ENCODE results near the gene MIOX. TPM values are rescaled to one million over a fixed set of nuclear protein-coding genes. Genes with fewer than 3 reads are reported as not detected.
A peak's percentile ranks its signal among the peaks of the same experiment; 100 is the strongest.

The MIOX gene
- total RNA-seq, 2 donors from 2014 or later, result not detected

DNA sequence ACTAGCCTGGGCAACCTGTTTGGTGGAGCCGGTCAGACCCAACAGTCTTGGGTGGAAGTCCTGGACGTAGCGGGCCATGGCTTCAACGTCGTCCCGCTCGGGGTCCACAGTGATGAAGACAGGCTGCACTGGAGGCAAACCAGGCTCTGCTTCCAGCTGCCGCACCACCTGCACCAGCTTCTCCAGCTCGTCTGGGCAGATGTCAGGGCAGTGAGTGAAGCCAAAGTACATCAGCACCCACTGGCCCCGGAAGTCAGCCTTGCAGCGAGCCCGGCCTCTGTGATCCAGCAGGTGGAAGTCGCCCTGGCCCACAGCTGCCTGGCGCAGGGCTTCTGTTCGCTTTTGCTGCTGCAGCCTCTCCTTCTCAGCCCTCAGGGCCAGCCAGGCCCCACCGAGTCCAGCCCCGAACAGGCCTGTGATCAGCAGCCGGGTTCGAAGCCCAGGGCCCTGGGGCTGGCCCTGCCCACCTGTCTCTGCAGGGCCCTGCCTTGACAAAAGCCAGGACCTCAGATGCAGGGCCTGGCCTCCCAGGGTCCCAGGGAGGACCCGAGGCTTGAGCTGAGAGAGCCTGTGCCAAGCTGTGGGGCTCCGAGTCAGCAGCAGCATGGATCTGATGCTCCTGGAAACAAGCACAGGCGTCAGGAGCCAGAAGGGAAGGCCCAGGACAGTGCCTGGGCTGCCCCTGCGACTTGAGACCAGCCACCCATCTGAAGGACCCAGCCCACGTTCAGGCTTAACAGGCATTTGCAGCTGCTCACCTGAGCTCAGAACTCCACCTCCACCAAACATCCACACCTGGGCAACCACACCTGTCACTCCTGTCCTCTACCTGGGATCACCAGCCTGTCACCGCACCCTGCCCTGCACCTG is 37.4 kb downstream of the MIOX start:
- Histone ChIP-seq H3K4me1 (ENCODE audit: control insufficient read depth in 1 of 2, low read depth in 2 of 2) (peaks cover 15 to 18% of the 10 kb centered on the region in 2 donors), H3K4me3 (peak overlapping the region; percentile 75), H3K27me3 (replicated peaks; ENCODE audit: insufficient read depth) (no peaks in the 10 kb centered on the region), H3K27ac (no peak overlapping the region), H3K36me3 (peaks cover 41% of the 10 kb centered on the region), H3K9me3 (no peaks in the 10 kb centered on the region)
- DNase-seq (ENCODE audit: low spot score) (no peak), ATAC-seq (ENCODE audit: insufficient number of reproducible peaks, low FRiP score, low read depth) (no peak)
- TF ChIP-seq CTCF (IDR thresholded peaks at IDR 0.05), result no peak

- Histone ChIP-seq H3K27me3 (replicated peaks; ENCODE audit: insufficient read depth) (no peaks in the 10 kb centered on the region), H3K9me3 (no peaks in the 10 kb centered on the region), H3K36me3 (peaks cover 35% of the 10 kb centered on the region), H3K27ac (peak overlapping the region; percentile 69 to 75), H3K4me3 (peak overlapping the region; percentile 75), H3K4me1 (ENCODE audit: control insufficient read depth in 1 of 2, low read depth in 2 of 2) (peaks cover 15 to 25% of the 10 kb centered on the region in 2 donors)
- ATAC-seq (ENCODE audit: insufficient number of reproducible peaks, low FRiP score, low read depth) (no peak), DNase-seq (ENCODE audit: low spot score) (no peak)
- no peak for TF ChIP-seq CTCF (IDR thresholded peaks at IDR 0.05)
Observed at GRCh38 chr22:50524676-50525103, 38.0 kb downstream of the MIOX start.

GRCh38 chr22:50525104-50525857 is 38.6 kb downstream of the MIOX start, which contains the start of gene SCO2:
Gene SCO2 (minus strand): TSS chr22:50525598. CDS start chr22:50524411, 1,187 bp downstream.
- peaks cover 15 to 30% of the 10 kb centered on the region in 2 donors for H3K4me1 ChIP-seq (ENCODE audit: control insufficient read depth in 1 of 2, low read depth in 2 of 2)
- TF ChIP-seq CTCF (IDR thresholded peaks at IDR 0.05), result no peak

GRCh38 chr22:50525858-50526107 is 39.1 kb downstream of the MIOX start:
- no peak for TF ChIP-seq CTCF (IDR thresholded peaks at IDR 0.05)
- Histone ChIP-seq H3K36me3 (peaks cover 26% of the 10 kb centered on the region), H3K27me3 (replicated peaks; ENCODE audit: insufficient read depth) (no peaks in the 10 kb centered on the region), H3K4me3 (peak overlapping the region; percentile 75), H3K4me1 (ENCODE audit: control insufficient read depth in 1 of 2, low read depth in 2 of 2) (peaks cover 16 to 35% of the 10 kb centered on the region in 2 donors), H3K9me3 (no peaks in the 10 kb centered on the region), H3K27ac (peak overlapping the region; percentile 69 to 75)
- DNase-seq (ENCODE audit: low spot score) (no peak), ATAC-seq (ENCODE audit: insufficient number of reproducible peaks, low FRiP score, low read depth) (no peak)

More at GRCh38 chr22:50525104-50525857, 38.6 kb downstream of the MIOX start, which contains the start of gene SCO2:
- H3K36me3 ChIP-seq, result peaks cover 31% of the 10 kb centered on the region
- ATAC-seq (ENCODE audit: insufficient number of reproducible peaks, low FRiP score, low read depth), result peak; percentile 71
- peak within 1 kb of the TSS; percentile 75 for H3K4me3 ChIP-seq
- peak; percentile 82 for DNase-seq (ENCODE audit: low spot score)
- peak within 1 kb of the TSS; percentile 69 to 75 for H3K27ac ChIP-seq
- H3K9me3 ChIP-seq, result no peaks in the 10 kb centered on the region
- no peaks in the 10 kb centered on the region for H3K27me3 ChIP-seq (replicated peaks; ENCODE audit: insufficient read depth)

Measured in thoracic aorta (tissue), 2 donors.